Measurements from ENCODE around the gene ARCN1.

GRCh38 chr11:118633319-118633690 is 61.1 kb downstream of the ARCN1 start:
- TF ChIP-seq CTCF (IDR thresholded peaks at IDR 0.05; ENCODE audit: borderline replicate concordance, extremely low read depth, low read length, poor library complexity, severe bottlenecking) (no peak), EZH2 (IDR thresholded peaks at IDR 0.05; ENCODE audit: borderline replicate concordance, low read depth, low read length, severe bottlenecking) (no peak)

Data from DND-41 (cell line).